IMR-90 (cell line): ENCODE data around the gene KLF7. TPM values are rescaled to one million over a fixed set of nuclear protein-coding genes. Genes with fewer than 3 reads are reported as not detected.

Experiments used
- ATAC-seq: fragments of 200-7000 bp; cut with Tn5 transposase; 2 replicates; pipeline ENCODE4 v1.9.1; 2020; ENCODE audit warnings: low read depth, mild to moderate bottlenecking, moderate library complexity
- BruUV-seq: library from RNA; stranded (reverse); fragments of 400-500 nt; replicated peaks from 2 replicates; lab custom pipeline; 2021; lab: Mats Ljungman, UMichigan
- CTCF ChIA-PET: fragments of 300-600 bp; formaldehyde crosslinking; extraction: SDS; loops from one replicate; lab custom pipeline; 2021; ENCODE audit warnings: antibody characterized with exemption; lab: Yijun Ruan, JAX
- POLR2A ChIA-PET: fragments of 300-600 bp; sonication (Branson Sonifier 250); formaldehyde crosslinking; loops from one replicate; lab custom pipeline; 2022; ENCODE audit warnings: antibody characterized with exemption; ENCODE audit not compliant: unreplicated experiment; lab: Charles Lee
- DNase-seq: peaks from one replicate; pipeline ENCODE4 v3.0.0; 2013
- H2AFZ ChIP-seq: replicated peaks from 2 replicates; pipeline ENCODE3; 2013; ENCODE audit warnings: low read length, mild to moderate bottlenecking; ENCODE audit not compliant: poor library complexity
- H2AK5ac ChIP-seq: 2 replicates; pipeline ENCODE4 v1.6.1; 2013; ENCODE audit warnings: low read depth, low read length, inconsistent platforms
- H2AK9ac ChIP-seq: replicated peaks from 2 replicates; pipeline ENCODE3; 2013; ENCODE audit warnings: mild to moderate bottlenecking, low read depth, low read length, moderate library complexity; ENCODE audit not compliant: poor library complexity
- H2BK120ac ChIP-seq: 2 replicates; pipeline ENCODE4 v1.6.1; 2013; ENCODE audit warnings: low read depth, low read length, inconsistent platforms
- H2BK15ac ChIP-seq: 3 replicates; pipeline ENCODE4 v1.6.1; 2013; ENCODE audit warnings: low read depth, low read length, inconsistent platforms
- H2BK20ac ChIP-seq: 2 replicates; pipeline ENCODE4 v1.6.1; 2013; ENCODE audit warnings: low read depth, mild to moderate bottlenecking, inconsistent platforms, low read length, moderate library complexity
- H2BK5ac ChIP-seq: 2 replicates; pipeline ENCODE4 v1.6.1; 2013; ENCODE audit warnings: mild to moderate bottlenecking, low read depth, low read length, inconsistent platforms; ENCODE audit not compliant: poor library complexity, severe bottlenecking
- H3K14ac ChIP-seq: replicated peaks from 2 replicates; pipeline ENCODE4 v1.6.1; 2013; ENCODE audit warnings: low read depth, low read length, inconsistent platforms
- H3K18ac ChIP-seq: 2 replicates; pipeline ENCODE4 v1.6.1; 2013; ENCODE audit warnings: low read depth, low read length, control low read depth
- H3K23ac ChIP-seq: 2 replicates; pipeline ENCODE4 v1.6.1; 2013; ENCODE audit warnings: low read depth, low read length, inconsistent platforms
- H3K27ac ChIP-seq: 2 replicates; pipeline ENCODE4 v1.5.1; 2013; ENCODE audit warnings: mild to moderate bottlenecking, control low read depth, low read length; ENCODE audit not compliant: insufficient read depth
- H3K27me3 ChIP-seq: 2 replicates; pipeline ENCODE4 v1.6.1; 2013; ENCODE audit warnings: low read length; ENCODE audit not compliant: control insufficient read depth, insufficient read depth
- H3K36me3 ChIP-seq: 2 replicates; pipeline ENCODE4 v1.6.1; 2013; ENCODE audit warnings: low read length, mixed read lengths; ENCODE audit not compliant: control insufficient read depth, insufficient read depth
- H3K4ac ChIP-seq: 2 replicates; pipeline ENCODE4 v1.6.1; 2013; ENCODE audit warnings: low read depth, low read length, inconsistent platforms
- H3K4me1 ChIP-seq: 2 replicates; pipeline ENCODE4 v1.6.1; 2013; ENCODE audit warnings: low read length, mixed read lengths; ENCODE audit not compliant: control insufficient read depth, insufficient read depth
- H3K4me2 ChIP-seq: 2 replicates; pipeline ENCODE4 v1.6.1; 2013; ENCODE audit warnings: low read depth, mild to moderate bottlenecking, control low read depth, low read length, moderate library complexity
- H3K4me3 ChIP-seq: 2 replicates; pipeline ENCODE4 v1.5.1; 2013; ENCODE audit warnings: low read depth, mild to moderate bottlenecking, control low read depth, low read length, moderate library complexity; ENCODE audit not compliant: insufficient read depth
- H3K56ac ChIP-seq: 2 replicates; pipeline ENCODE4 v1.6.1; 2013; ENCODE audit warnings: low read length, inconsistent platforms; ENCODE audit not compliant: insufficient read depth; ENCODE audit errors: extremely low read depth
- H3K79me1 ChIP-seq, 2 experiments: 2 replicates each; pipeline ENCODE4 v1.6.1; 2013; ENCODE audit warnings: low read length in 2 of 2, inconsistent platforms in 1 of 2, low read depth in 1 of 2
- H3K9ac ChIP-seq: 2 replicates; pipeline ENCODE4 v1.6.1; 2013; ENCODE audit warnings: low read depth, low read length, control low read depth
- H3K9me1 ChIP-seq: 2 replicates; pipeline ENCODE4 v1.6.1; 2013; ENCODE audit warnings: low read length, inconsistent platforms; ENCODE audit not compliant: insufficient read depth
- H3K9me3 ChIP-seq: 2 replicates; pipeline ENCODE4 v1.6.1; 2013; ENCODE audit warnings: low read length; ENCODE audit not compliant: control insufficient read depth, insufficient read depth
- H4K20me1 ChIP-seq: 2 replicates; pipeline ENCODE4 v1.6.1; 2013; ENCODE audit warnings: low read length, inconsistent platforms; ENCODE audit not compliant: insufficient read depth
- H4K5ac ChIP-seq: 2 replicates; pipeline ENCODE4 v1.6.1; 2013; ENCODE audit warnings: mild to moderate bottlenecking, low read depth, low read length, control low read depth
- H4K8ac ChIP-seq, 2 experiments: 2 replicates each; pipeline ENCODE4 v1.6.1; 2013; ENCODE audit warnings: low read depth in 2 of 2, low read length in 2 of 2, control low read depth in 1 of 2, inconsistent platforms in 1 of 2
- H4K91ac ChIP-seq: 2 replicates; pipeline ENCODE4 v1.6.1; 2013; ENCODE audit warnings: low read depth, low read length, inconsistent platforms; ENCODE audit not compliant: insufficient read depth
- BHLHE40 ChIP-seq: fragments of 150-350 bp; IDR thresholded peaks from 2 replicates; pipeline ENCODE4 v1.6.1; 2016; ENCODE audit warnings: mild to moderate bottlenecking, low read depth, low read length
- CEBPB ChIP-seq: IDR thresholded peaks from 2 replicates; pipeline ENCODE4 v1.6.1; 2012; ENCODE audit warnings: low read depth, low read length, improper control_type of control experiment
- CHD1 ChIP-seq: IDR thresholded peaks from 2 replicates; pipeline ENCODE4 v1.6.1; 2012; ENCODE audit warnings: low read depth, low read length, improper control_type of control experiment
- FOS ChIP-seq: fragments of 150-350 bp; IDR thresholded peaks from 2 replicates; pipeline ENCODE4 v1.6.1; 2016; ENCODE audit warnings: low read depth, low read length
- MAFK ChIP-seq: IDR thresholded peaks from 2 replicates; pipeline ENCODE4 v1.6.1; 2012; ENCODE audit warnings: low read depth, low read length, improper control_type of control experiment
- MAZ ChIP-seq: IDR thresholded peaks from 2 replicates; pipeline ENCODE4 v1.6.1; 2012; ENCODE audit warnings: low read depth, mild to moderate bottlenecking, low read length, improper control_type of control experiment, moderate library complexity, borderline replicate concordance
- MXI1 ChIP-seq: IDR thresholded peaks from 2 replicates; pipeline ENCODE4 v1.6.1; 2012; ENCODE audit warnings: low read depth, mild to moderate bottlenecking, low read length, moderate library complexity, borderline replicate concordance
- NFE2L2 ChIP-seq: fragments of 150-350 bp; IDR thresholded peaks from 2 replicates; pipeline ENCODE4 v1.6.1; 2016; ENCODE audit warnings: low read depth, mild to moderate bottlenecking, low read length
- POLR2A ChIP-seq: IDR thresholded peaks from 2 replicates; pipeline ENCODE4 v1.6.1; 2012; ENCODE audit warnings: mild to moderate bottlenecking, low read depth, low read length
- RAD21 ChIP-seq: IDR thresholded peaks from 2 replicates; pipeline ENCODE4 v1.6.1; 2012; ENCODE audit warnings: low read length, improper control_type of control experiment
- RCOR1 ChIP-seq: IDR thresholded peaks from 2 replicates; pipeline ENCODE4 v1.6.1; 2012; ENCODE audit warnings: mild to moderate bottlenecking, low read length, improper control_type of control experiment; ENCODE audit not compliant: insufficient replicate concordance
- RFX5 ChIP-seq: IDR thresholded peaks from 2 replicates; pipeline ENCODE4 v1.8.0; 2012; ENCODE audit warnings: low read depth, mild to moderate bottlenecking, low read length, moderate library complexity
- SMC3 ChIP-seq: fragments of 150-350 bp; IDR thresholded peaks from 2 replicates; pipeline ENCODE4 v1.6.1; 2016; ENCODE audit warnings: low read depth, mild to moderate bottlenecking, antibody characterized with exemption, low read length, moderate library complexity
- WGBS, 2 experiments: methylation state at CpG; one replicate each; pipeline versions ENCODE4 v1.1.5 to v1.1.7; 2013; ENCODE audit warnings: missing lambda C conversion rate in 2 of 2; ENCODE audit not compliant: insufficient read length in 1 of 2; ENCODE audit errors: extremely low coverage in 2 of 2; 5-methylcytosine and 5-hydroxymethylcytosine counted together
- dilution Hi-C: fragments of 300-500 bp; cut with HindIII; formaldehyde crosslinking; loops from one replicate; pipeline ENCODE4 v1.14.3; 2018; ENCODE audit warnings: low sequenced_read_pairs; ENCODE audit not compliant: unreplicated experiment
- in situ Hi-C: fragments of 300-500 bp; cut with MboI; formaldehyde crosslinking; loops from 3 replicates; pipeline ENCODE4 v1.14.3; 2019; ENCODE audit warnings: low sequenced_read_pairs, inconsistent platforms, mixed read lengths
- intact Hi-C: fragments of 100-400 bp; cut with micrococcal nuclease; formaldehyde crosslinking; loops from 2 replicates; pipeline ENCODE4 v1.10.0; 2022
- polyA plus RNA-seq, 3 experiments: library from polyadenylated mRNA; depleted of rRNA; stranded (reverse); fragments of >200 nt; gene quantifications; 2 replicates each; pipeline ENCODE4 v1.2.3, GENCODE V29; 2012; ENCODE audit warnings: low replicate concordance in 1 of 3
- total RNA-seq: library from RNA; depleted of rRNA; stranded (reverse); fragments of >200 nt; gene quantifications from 2 replicates; pipeline ENCODE4 v1.2.3, GENCODE V29; 2012
- TF ChIP-seq, protein P1 (sequence below): fragments of 150-350 bp; IDR thresholded peaks from 2 replicates; pipeline ENCODE4 v1.6.1; 2016; ENCODE audit warnings: low read depth, mild to moderate bottlenecking, low read length, moderate library complexity, borderline replicate concordance
- TF ChIP-seq, protein P2 (sequence below): conservative IDR thresholded peaks from 2 replicates; pipeline ENCODE4 v1.5.1; 2012; ENCODE audit warnings: mild to moderate bottlenecking, low read depth, low read length, improper control_type of control experiment
- TF ChIP-seq, protein P3 (sequence below): fragments of 150-350 bp; IDR thresholded peaks from 2 replicates; pipeline ENCODE4 v1.6.1; 2017; ENCODE audit warnings: mild to moderate bottlenecking, antibody characterized with exemption, low read length, low read depth

The KLF7 gene
- total and polyA plus RNA-seq, 2 of the 4 experiments (the other 2 are of a cell fraction): 23.1 to 28.5 TPM

DNA sequence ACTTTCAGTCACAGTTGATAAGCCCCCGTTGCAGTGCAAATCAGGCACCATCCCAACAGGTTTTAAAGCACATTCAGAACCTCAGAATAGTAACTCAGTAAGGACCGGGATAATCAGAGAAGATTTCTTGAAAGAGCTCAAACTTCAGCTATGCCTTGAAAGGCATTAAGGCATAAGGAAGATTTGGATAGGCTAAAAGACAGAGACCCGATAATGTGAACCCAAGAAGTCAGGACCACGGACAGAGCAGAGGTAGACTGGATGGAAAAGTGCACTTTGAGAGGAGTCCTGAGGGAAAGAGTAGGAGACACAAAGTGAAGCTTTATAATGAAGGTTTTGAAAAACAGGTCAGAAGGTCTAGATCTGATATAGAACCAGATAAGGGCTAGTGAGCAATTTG lies 36.9 kb upstream of the KLF7 start:
- in situ Hi-C loops: no loop called here

More for the DNA sequence above, 36.9 kb upstream of the KLF7 start:
- Histone ChIP-seq H2BK15ac (no peak overlapping the region), H2BK120ac (no peak overlapping the region), H4K8ac (no peak overlapping the region), H3K9ac (no peak overlapping the region), H3K56ac (no peak overlapping the region), H3K36me3 (no peaks in the 10 kb centered on the region), H3K4me3 (no peak overlapping the region), H3K4me2 (no peak overlapping the region), H3K27me3 (no peaks in the 10 kb centered on the region), H3K27ac (no peak overlapping the region), H3K23ac (no peak overlapping the region), H3K14ac (no peak overlapping the region), H3K9me3 (no peaks in the 10 kb centered on the region), H4K5ac (no peak overlapping the region), H4K91ac (no peak overlapping the region), H2AFZ (no peak overlapping the region), H2AK5ac (no peak overlapping the region), H3K4ac (no peak overlapping the region), H4K20me1 (no peaks in the 10 kb centered on the region), H2BK20ac (no peak overlapping the region), H2BK5ac (no peak overlapping the region), H3K18ac (no peak overlapping the region), H3K79me1 (no peaks in the 10 kb centered on the region), H2AK9ac (no peak overlapping the region), H3K9me1 (no peaks in the 10 kb centered on the region), H3K4me1 (no peaks in the 10 kb centered on the region)
- ChIA-PET CTCF (interaction anchor here (1.2 kb wide), 1 partner anchor 17 kb away, joined by 3 read pairs; no protein-coding TSS in a partner anchor), POLR2A (no interaction called here)
- dilution Hi-C loops (no loop called here), intact Hi-C loops (no loop called here)
- WGBS, 2 experiments: 0% methylated on average over 2 of the region's 4 CpGs; no CpG with 5 or more reads in 1 of the 2 experiments
- BruUV-seq: no TSS peak
- DNase-seq (peak; percentile 53), ATAC-seq (peak; percentile 93)
- TF ChIP-seq, protein P1, sequence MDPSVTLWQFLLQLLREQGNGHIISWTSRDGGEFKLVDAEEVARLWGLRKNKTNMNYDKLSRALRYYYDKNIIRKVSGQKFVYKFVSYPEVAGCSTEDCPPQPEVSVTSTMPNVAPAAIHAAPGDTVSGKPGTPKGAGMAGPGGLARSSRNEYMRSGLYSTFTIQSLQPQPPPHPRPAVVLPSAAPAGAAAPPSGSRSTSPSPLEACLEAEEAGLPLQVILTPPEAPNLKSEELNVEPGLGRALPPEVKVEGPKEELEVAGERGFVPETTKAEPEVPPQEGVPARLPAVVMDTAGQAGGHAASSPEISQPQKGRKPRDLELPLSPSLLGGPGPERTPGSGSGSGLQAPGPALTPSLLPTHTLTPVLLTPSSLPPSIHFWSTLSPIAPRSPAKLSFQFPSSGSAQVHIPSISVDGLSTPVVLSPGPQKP: no peak
- TF ChIP-seq CEBPB (no peak), RCOR1 (no peak), MAZ (no peak), MAFK (no peak), RAD21 (no peak), RFX5 (no peak), SMC3 (no peak), CHD1 (no peak), BHLHE40 (no peak), NFE2L2 (no peak), MXI1 (no peak), POLR2A (no peak), FOS (no peak)
- TF ChIP-seq, protein P2, sequence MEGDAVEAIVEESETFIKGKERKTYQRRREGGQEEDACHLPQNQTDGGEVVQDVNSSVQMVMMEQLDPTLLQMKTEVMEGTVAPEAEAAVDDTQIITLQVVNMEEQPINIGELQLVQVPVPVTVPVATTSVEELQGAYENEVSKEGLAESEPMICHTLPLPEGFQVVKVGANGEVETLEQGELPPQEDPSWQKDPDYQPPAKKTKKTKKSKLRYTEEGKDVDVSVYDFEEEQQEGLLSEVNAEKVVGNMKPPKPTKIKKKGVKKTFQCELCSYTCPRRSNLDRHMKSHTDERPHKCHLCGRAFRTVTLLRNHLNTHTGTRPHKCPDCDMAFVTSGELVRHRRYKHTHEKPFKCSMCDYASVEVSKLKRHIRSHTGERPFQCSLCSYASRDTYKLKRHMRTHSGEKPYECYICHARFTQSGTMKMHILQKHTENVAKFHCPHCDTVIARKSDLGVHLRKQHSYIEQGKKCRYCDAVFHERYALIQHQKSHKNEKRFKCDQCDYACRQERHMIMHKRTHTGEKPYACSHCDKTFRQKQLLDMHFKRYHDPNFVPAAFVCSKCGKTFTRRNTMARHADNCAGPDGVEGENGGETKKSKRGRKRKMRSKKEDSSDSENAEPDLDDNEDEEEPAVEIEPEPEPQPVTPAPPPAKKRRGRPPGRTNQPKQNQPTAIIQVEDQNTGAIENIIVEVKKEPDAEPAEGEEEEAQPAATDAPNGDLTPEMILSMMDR: no peak
- TF ChIP-seq, protein P3, sequence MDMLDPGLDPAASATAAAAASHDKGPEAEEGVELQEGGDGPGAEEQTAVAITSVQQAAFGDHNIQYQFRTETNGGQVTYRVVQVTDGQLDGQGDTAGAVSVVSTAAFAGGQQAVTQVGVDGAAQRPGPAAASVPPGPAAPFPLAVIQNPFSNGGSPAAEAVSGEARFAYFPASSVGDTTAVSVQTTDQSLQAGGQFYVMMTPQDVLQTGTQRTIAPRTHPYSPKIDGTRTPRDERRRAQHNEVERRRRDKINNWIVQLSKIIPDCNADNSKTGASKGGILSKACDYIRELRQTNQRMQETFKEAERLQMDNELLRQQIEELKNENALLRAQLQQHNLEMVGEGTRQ: no peak
